IPS-NIHi11 (cell line): Measurements from ENCODE around the gene PRKN.

Experiments used
- DNase-seq: peaks from one replicate; pipeline ENCODE4 v3.0.0; 2012; ENCODE audit warnings: mixed read lengths, low spot score

PRKN gene

GRCh38 chr6:161596807-161597520 is 1130.6 kb downstream of the PRKN start:
- no peak for DNase-seq

GRCh38 chr6:161594412-161594811 is 1133.2 kb downstream of the PRKN start:
- DNase-seq: no peak

GRCh38 chr6:161590961-161591627 is 1136.5 kb downstream of the PRKN start:
- DNase-seq: peak; percentile 11

GRCh38 chr6:161586887-161587286 is 1140.7 kb downstream of the PRKN start:
- DNase-seq: no peak

- DNase-seq: no peak
Measured at GRCh38 chr6:161584621-161585340, 1142.8 kb downstream of the PRKN start.

- DNase-seq: no peak
Measured at GRCh38 chr6:161584051-161584450, 1143.5 kb downstream of the PRKN start.

GRCh38 chr6:161583584-161583983 is 1144.0 kb downstream of the PRKN start:
- no peak for DNase-seq

GRCh38 chr6:161578478-161578877 is 1149.1 kb downstream of the PRKN start:
- DNase-seq: no peak

GRCh38 chr6:161575523-161576254 is 1151.9 kb downstream of the PRKN start:
- peak; percentile 17 for DNase-seq

GRCh38 chr6:161568885-161569456 is 1158.6 kb downstream of the PRKN start:
- no peak for DNase-seq

- DNase-seq: no peak
Measured at GRCh38 chr6:161564952-161565351, 1162.6 kb downstream of the PRKN start.

GRCh38 chr6:161561908-161562307 is 1165.7 kb downstream of the PRKN start:
- no peak for DNase-seq

- DNase-seq: no peak
Measured at GRCh38 chr6:161557333-161558107, 1170.0 kb downstream of the PRKN start.

- no peak for DNase-seq
Measured at GRCh38 chr6:161554883-161555282, 1172.7 kb downstream of the PRKN start.

GRCh38 chr6:161549977-161550655 is 1177.5 kb downstream of the PRKN start:
- peak; percentile 58 for DNase-seq

GRCh38 chr6:161548713-161549296 is 1178.8 kb downstream of the PRKN start:
- no peak for DNase-seq

GRCh38 chr6:161547617-161548016 is 1179.9 kb downstream of the PRKN start:
- no peak for DNase-seq

- no peak for DNase-seq
Measured at GRCh38 chr6:161546632-161547031, 1180.9 kb downstream of the PRKN start.

- no peak for DNase-seq
Measured at GRCh38 chr6:161545741-161546140, 1181.8 kb downstream of the PRKN start.

- no peak for DNase-seq
Measured at GRCh38 chr6:161544801-161545480, 1182.6 kb downstream of the PRKN start.
